ENCODE measurements around the gene SDC3. TPM values are rescaled to one million over a fixed set of nuclear protein-coding genes. Genes with fewer than 3 reads are reported as not detected.

The SDC3 gene
- total RNA-seq, 4 donors from 2014 or later = 47.1 to 78.9 (median 64.2) TPM

DNA sequence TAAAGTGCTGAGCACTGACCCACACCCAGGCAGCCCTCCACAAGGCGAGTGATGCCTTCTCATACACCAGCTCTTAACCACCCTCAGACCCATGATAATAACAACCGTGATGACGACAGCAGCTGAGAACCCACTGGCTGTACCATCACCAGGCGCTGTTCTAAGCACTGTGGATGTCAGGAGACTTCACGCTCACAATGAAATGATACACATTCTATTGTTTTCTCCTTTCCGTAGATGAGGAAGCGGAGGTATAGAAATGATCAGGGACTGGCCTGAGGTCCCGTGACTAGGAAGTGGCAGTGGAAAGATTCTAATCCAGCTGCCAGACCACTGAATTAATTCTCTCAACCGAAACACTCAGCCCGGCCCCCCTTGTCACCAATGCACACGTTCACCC, 32.6 kb downstream of the SDC3 start:
- Histone ChIP-seq H3K4me3 (no peak overlapping the region), H3K36me3 (peaks cover 4 to 57% (median 4%) of the 10 kb centered on the region in 3 donors), H3K4me1 (peaks cover 0 to 42% (median 27%) of the 10 kb centered on the region in 4 donors), H3K27ac (peak overlapping the region in 2 of 4 donors; percentile 84 to 91), H3K9me3 (peaks cover 0 to 22% (median 0%) of the 10 kb centered on the region in 4 donors), H3K27me3 (no peaks in the 10 kb centered on the region)
- WGBS, 2 donors = 85 to 93% methylated on average over 11 of the region's 11 CpGs
- no peak for TF ChIP-seq EP300 (IDR thresholded peaks at IDR 0.05)
- no peak for TF ChIP-seq POLR2A (IDR thresholded peaks at IDR 0.05)
- TF ChIP-seq, protein P1, sequence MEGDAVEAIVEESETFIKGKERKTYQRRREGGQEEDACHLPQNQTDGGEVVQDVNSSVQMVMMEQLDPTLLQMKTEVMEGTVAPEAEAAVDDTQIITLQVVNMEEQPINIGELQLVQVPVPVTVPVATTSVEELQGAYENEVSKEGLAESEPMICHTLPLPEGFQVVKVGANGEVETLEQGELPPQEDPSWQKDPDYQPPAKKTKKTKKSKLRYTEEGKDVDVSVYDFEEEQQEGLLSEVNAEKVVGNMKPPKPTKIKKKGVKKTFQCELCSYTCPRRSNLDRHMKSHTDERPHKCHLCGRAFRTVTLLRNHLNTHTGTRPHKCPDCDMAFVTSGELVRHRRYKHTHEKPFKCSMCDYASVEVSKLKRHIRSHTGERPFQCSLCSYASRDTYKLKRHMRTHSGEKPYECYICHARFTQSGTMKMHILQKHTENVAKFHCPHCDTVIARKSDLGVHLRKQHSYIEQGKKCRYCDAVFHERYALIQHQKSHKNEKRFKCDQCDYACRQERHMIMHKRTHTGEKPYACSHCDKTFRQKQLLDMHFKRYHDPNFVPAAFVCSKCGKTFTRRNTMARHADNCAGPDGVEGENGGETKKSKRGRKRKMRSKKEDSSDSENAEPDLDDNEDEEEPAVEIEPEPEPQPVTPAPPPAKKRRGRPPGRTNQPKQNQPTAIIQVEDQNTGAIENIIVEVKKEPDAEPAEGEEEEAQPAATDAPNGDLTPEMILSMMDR (IDR thresholded peaks at IDR 0.05) = no peak
- no peak for DNase-seq (ENCODE audit: low spot score in 2 of 2)

DNA sequence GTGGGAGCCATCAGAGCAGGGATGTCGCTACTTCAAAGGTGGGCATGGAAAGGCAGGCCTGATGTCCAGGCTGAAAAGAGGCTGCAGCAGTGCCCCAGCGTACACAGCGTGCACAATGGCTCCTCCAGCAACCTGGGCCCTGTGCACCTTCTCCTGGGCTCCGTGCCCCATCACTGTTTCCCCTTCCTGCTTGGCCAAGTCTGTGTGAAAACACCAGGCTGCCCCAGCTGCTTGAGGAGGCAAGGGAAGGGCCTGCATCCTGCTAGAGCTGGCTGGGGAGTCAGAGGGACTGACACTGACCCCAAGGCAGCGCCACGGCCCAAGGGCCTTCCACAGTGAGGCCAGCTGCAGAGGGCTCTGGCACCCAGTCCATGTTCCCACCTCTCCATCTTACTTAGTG, 33.4 kb downstream of the SDC3 start:
- Histone ChIP-seq H3K27me3 (no peaks in the 10 kb centered on the region), H3K4me3 (no peak overlapping the region), H3K27ac (peak overlapping the region in 1 of 4 donors; percentile 35), H3K9me3 (peaks cover 0 to 22% (median 0%) of the 10 kb centered on the region in 4 donors), H3K36me3 (peaks cover 4 to 64% (median 4%) of the 10 kb centered on the region in 3 donors), H3K4me1 (peaks cover 0 to 36% (median 27%) of the 10 kb centered on the region in 4 donors)
- DNase-seq (ENCODE audit: low spot score in 2 of 2) = no peak
- WGBS, 2 donors = 85 to 100% methylated on average over 6 of the region's 6 CpGs
- TF ChIP-seq EP300 (IDR thresholded peaks at IDR 0.05) (no peak), POLR2A (IDR thresholded peaks at IDR 0.05) (no peak)
- TF ChIP-seq, protein P1 (IDR thresholded peaks at IDR 0.05) = no peak

DNA sequence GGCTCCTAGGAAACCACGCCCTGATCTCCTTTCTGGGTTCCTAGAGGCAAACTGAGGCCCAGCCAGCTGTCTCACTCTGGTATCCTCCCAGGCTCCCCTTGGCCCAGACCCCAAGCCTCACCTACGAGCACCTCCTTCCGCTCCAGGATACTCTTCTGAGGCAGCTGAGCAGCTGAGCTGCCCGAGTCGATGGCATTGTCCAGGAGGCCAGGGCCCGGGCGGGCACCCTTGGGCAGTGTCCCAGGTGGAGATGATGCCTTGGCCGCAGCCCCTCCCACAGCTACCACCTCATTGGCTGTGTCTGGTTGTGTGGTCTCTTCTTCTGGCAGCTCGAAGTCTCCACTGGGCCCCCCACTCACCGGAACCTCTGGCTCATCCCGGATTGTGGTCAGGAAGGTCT, 34.4 kb downstream of the SDC3 start:
- Histone ChIP-seq H3K27me3 (no peaks in the 10 kb centered on the region), H3K9me3 (peaks cover 0 to 22% (median 0%) of the 10 kb centered on the region in 4 donors), H3K27ac (no peak overlapping the region), H3K4me3 (no peak overlapping the region), H3K4me1 (peaks cover 0 to 30% (median 20%) of the 10 kb centered on the region in 4 donors), H3K36me3 (peaks cover 4 to 71% (median 4%) of the 10 kb centered on the region in 3 donors)
- no peak for DNase-seq (ENCODE audit: low spot score in 2 of 2)
- no peak for TF ChIP-seq POLR2A (IDR thresholded peaks at IDR 0.05)
- TF ChIP-seq, protein P1 (IDR thresholded peaks at IDR 0.05) = no peak
- no peak for TF ChIP-seq EP300 (IDR thresholded peaks at IDR 0.05)
- WGBS, 2 donors = 96 to 97% methylated on average over 11 of the region's 11 CpGs

DNA sequence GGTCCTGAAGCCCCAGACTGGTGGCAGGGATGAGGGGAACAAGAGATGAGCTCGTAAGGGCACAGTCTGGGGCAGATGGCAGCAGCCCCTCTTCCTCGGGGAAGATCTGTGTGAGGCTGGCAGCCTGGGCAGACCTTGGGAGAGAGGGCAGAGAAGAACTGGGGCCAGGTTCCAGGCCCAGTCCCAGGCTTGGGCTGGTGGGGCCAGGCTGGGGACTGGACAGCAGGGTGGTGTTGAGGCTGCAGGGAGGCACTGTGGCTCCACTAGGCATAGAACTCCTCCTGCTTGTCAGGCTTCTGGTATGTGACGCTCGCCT, 35.7 kb downstream of the SDC3 start:
- WGBS, 2 donors = 93 to 100% methylated on average over 3 to 4 of the region's 4 CpGs
- peaks cover 4 to 71% (median 4%) of the 10 kb centered on the region in 3 donors for H3K36me3 ChIP-seq

More for the DNA sequence above, 35.7 kb downstream of the SDC3 start:
- Histone ChIP-seq H3K27ac (peak overlapping the region in 1 of 4 donors; percentile 54), H3K27me3 (no peaks in the 10 kb centered on the region), H3K4me1 (peaks cover 0 to 18% (median 11%) of the 10 kb centered on the region in 4 donors), H3K4me3 (no peak overlapping the region), H3K9me3 (peaks cover 0 to 22% (median 0%) of the 10 kb centered on the region in 4 donors)
- DNase-seq (ENCODE audit: low spot score in 2 of 2) = no peak
- no peak for TF ChIP-seq EP300 (IDR thresholded peaks at IDR 0.05)
- TF ChIP-seq POLR2A (IDR thresholded peaks at IDR 0.05) = no peak
- TF ChIP-seq, protein P1 (IDR thresholded peaks at IDR 0.05) = no peak
